ENCODE data around the gene POGZ.

DNA sequence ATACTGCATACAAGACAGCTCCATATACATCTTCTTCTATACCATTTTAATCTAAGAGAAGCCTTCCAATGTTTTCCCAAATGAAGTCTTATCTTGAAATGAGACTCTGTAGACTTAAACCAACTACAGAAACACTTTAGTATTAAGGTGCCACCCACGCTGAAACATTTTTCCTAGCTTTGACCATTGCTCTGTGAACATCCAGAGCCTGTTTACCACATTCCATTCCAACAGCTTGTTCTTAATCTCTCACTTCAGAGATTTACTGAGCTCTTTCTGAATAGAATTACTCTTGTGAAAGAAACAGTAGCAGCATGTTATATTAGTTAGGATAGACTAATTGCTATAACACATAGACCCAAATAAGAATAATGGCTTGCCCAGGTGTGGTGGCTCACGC, 19.6 kb upstream of the POGZ start:
- TF ChIP-seq, protein P1, sequence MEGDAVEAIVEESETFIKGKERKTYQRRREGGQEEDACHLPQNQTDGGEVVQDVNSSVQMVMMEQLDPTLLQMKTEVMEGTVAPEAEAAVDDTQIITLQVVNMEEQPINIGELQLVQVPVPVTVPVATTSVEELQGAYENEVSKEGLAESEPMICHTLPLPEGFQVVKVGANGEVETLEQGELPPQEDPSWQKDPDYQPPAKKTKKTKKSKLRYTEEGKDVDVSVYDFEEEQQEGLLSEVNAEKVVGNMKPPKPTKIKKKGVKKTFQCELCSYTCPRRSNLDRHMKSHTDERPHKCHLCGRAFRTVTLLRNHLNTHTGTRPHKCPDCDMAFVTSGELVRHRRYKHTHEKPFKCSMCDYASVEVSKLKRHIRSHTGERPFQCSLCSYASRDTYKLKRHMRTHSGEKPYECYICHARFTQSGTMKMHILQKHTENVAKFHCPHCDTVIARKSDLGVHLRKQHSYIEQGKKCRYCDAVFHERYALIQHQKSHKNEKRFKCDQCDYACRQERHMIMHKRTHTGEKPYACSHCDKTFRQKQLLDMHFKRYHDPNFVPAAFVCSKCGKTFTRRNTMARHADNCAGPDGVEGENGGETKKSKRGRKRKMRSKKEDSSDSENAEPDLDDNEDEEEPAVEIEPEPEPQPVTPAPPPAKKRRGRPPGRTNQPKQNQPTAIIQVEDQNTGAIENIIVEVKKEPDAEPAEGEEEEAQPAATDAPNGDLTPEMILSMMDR (IDR thresholded peaks at IDR 0.05): no peak
- TF ChIP-seq POLR2AphosphoS5 (IDR thresholded peaks at IDR 0.05; ENCODE audit: low read depth, low read length) (no peak), SIN3A (IDR thresholded peaks at IDR 0.05; ENCODE audit: borderline replicate concordance, insufficient read depth, low read depth, low read length) (no peak)
